Activated T-helper 1 cell treated with anti-CD3 and anti-CD28 coated beads, Interleukin-2, amount 50 U/mL, for 16 hours (primary cell): ENCODE results near the gene CACNA2D1.

Source experiments
- DNase-seq, 2 donors: peaks; one replicate each; pipeline ENCODE4 v3.0.0-alpha.2; 2020; ENCODE audit warnings: low read depth in 1 of 2, low spot score in 1 of 2

The CACNA2D1 gene

DNA sequence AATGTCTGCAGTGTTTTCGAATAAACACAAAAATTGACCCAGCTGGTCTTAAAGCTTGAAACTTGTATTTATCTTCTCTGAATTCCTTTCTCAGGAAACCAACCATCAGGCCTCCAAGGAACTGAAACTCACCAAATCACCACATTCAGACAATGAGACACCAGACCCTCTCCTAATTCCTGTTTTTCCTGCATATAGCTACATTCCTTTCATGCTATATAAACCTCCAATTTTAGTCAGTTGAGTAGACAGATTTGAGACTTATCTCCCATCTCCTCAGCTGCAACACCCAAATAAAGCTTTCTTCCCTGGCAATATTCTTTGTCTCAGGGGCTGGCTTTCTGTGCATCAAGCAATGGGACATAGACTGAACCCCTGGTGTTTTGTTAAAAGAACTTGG, 317.0 kb downstream of the CACNA2D1 start:
- DNase-seq = no peak

DNA sequence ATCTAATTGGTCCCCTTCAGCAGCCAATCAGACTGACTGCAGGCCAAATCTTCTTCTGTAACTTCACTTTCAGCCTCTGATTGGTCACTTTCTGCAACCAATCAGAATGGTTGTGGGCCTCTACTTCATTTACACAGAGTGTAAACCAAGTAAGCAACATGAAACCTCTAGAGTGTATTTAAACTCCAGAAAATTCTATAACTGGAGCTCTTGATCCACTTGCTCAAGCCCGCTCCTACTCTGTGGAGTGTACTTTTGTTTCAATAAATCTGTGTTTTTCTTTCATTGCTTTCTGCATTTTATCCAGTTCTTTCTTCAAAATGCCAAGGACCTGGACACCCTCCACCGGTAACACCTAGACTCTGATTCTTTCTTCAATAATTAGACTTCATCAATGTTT, 319.1 kb downstream of the CACNA2D1 start:
- DNase-seq = no peak

DNA sequence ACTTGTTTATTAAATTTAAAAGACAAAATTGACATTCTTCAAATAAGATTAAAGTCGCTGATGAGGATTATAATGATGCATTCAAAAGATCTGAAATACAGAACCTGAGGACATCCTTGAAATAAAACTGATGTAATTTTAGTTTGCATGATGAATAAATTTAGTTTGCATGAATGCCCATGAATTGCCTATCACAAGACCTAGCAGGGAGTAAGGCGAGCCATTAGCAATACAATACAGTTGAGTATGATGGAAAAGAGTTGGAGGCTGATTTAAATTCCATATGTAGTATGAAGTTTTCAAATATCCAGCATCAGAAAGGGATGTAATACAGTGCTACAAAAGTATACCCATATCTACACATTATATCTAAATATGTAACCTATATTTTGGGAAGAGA, 321.3 kb downstream of the CACNA2D1 start:
- no peak for DNase-seq

DNA sequence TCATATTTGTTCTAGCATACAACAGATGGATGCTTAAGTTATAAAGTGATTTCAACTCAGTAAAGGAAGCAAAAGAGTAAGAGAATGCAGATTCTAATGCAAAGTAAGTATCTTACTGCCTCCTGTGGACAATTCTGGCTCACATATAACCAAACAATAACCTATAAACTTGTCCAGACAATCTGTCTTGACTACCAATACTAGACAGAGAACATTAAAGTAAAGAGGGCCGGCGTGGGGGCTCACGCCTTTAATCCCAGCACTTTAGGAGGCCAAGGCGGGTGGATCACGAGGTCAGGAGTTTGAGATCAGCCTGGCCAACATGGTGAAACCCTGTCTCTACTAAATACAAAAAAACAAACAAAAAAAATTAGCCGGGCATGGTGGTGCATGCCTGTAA, 329.3 kb downstream of the CACNA2D1 start:
- no peak for DNase-seq

DNA sequence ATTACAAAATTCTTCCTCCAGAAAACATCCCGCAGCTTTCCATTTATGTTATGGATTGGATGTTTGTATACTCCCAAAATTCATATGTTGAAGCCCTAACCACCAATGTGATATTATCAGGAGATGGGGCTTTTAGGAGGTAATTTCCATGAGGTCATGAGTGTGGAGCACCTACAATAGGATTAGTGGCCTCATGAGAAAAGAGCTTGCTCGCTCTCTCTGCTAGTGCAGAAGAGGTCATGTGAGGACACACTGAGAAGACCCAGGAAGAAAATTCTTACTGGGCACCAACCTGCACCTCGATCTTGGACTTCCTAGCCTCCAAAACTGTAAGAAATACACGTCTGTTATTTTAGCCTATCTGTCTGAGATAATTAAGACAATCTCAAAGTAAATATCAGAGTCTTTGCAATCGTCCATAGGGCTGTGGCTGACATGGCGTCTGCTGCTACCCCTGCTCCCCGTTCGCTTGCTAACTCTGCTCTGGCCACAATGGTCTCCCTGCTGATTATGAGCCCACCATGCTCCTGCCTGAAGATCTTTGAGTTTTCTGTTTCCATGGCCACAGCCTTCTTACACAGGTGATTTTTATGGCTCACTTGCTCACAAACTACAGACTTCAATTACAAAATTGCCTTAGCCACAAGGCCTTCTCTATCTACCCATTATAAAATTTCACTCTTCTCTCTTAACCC, 333.3 kb downstream of the CACNA2D1 start:
- no peak for DNase-seq

DNA sequence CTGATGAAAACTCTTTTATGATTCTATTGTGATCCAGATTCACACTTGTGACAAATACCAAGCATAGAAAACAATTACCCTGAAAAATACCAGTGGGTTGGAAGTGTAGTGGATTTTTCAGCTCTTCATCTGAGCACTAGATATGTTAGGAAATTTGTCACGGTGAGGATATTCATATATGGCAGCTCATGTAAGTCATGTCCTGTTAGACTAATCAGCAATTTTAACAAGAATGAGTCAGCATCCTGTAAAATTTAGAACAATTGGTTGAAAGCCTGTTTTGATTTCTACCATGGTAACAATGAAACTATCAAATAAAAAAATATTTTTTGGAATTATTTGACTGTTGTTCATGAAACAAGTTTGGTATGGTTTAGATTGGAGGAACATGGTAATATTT, 334.3 kb downstream of the CACNA2D1 start:
- no peak for DNase-seq

DNA sequence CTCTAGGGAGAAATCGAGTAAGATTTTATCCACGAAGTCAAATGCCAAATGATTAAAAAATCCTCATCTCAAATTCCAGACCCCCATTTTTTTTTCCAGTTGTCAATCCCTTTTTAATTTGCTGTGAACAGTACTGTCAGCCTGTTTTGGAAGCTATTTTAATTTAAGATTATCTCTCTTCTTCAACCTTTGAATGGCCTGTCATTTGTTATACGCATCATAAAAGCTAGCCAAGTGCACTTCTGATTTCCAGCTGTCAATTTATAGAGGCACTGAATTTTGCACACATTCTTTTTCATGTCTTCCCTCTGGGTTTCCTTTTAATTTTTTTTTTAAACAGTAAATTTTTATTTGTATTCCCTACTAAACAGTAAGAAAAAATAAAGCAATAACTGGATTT, 337.4 kb downstream of the CACNA2D1 start:
- no peak for DNase-seq

DNA sequence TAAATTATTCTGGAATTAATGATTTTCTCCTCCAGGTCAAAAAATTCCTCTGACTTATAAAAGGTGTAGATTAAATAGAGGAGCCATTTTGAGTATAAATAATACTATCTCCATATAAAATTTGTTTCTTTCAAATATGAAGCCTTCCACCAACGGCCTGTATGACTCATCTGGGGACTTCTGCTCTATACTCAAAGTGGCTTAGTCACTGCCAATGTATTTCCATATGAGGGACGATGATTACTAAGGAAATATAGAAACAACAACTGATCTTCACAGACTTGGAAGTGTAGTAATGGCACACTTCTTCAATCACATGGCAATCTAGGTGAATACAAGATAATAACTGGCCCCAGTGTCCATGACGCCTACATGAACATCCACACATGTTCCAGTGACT, 338.1 kb downstream of the CACNA2D1 start:
- DNase-seq = no peak

DNA sequence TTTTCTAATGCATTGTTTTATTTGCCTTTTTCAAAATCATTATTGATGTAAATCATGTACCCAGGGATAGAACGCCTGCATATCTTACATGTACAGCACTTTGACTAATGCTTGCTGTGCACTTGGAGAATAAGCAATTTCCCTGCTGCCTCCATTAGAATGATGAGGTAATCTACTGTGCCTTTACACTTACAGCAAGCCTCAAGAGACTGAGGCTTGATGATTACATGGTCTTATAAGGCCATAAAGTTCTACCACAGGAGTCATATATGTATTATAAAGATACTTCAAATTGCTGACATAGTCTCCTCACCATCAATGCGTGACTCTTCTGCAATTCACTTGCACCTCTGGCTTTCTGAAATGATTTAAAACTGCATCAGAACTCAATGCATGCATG, 345.2 kb downstream of the CACNA2D1 start:
- no peak for DNase-seq

DNA sequence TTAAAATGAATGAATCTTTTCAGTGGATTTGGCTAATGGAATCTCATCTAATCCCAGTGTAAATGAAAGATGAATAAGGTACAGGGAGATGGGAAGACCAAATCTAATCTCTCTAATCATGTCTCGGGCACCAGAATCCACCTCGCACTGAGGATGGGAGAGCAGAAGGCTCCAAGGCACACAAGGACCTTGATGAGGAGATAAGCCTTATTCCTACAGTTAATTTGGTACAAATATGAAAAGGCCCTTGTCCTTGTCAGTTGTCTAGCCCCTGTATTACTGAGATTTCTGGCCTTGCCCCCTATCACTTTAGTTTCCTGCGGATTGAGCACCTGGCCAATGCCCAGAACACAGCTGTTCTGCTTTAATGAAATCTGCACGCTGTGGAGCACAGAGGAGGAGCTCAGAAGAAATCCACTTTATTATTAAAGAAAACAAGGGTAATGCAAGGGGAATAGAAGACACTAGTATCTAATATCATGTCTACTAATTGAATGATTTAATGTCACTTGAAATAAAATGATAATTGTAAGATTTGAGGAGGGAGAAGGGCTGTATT, 352.4 kb downstream of the CACNA2D1 start:
- no peak for DNase-seq

DNA sequence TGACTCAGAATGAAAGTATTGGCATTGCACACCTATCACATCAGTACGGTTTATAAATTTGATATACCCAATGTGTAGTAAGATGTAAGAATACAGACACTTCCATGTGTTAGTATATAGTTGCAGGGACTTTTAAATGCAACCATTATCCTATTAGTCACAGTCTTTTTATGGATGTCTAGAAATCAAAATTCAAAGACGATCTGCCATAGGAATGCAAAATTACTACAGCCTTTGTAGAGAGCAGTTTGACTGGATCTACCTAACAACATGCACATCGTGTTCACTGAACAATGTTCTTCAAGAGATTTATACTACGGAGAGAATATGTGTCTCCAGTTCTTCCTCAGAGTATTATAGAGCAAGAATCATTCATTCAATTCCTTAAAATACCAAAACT, 356.5 kb downstream of the CACNA2D1 start:
- DNase-seq = no peak

DNA sequence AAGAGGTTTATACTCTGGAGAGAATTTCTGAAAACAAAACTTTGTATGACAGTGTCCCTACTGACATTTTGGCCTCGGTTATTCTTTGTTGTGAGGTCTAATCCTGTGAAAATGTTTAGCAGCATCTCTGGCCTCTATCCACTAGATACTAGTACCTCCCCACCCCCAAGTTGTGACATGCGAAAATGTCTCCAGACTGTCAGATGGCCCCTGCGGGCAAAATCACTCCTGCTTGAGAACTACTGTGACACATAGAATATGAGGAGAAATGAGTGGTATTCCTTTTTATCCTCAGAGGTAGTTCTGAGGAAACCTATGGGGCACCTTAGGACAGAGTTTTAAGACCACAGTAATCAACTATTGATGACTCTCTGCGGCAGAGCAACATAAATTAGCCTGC, 358.5 kb downstream of the CACNA2D1 start:
- no peak for DNase-seq

DNA sequence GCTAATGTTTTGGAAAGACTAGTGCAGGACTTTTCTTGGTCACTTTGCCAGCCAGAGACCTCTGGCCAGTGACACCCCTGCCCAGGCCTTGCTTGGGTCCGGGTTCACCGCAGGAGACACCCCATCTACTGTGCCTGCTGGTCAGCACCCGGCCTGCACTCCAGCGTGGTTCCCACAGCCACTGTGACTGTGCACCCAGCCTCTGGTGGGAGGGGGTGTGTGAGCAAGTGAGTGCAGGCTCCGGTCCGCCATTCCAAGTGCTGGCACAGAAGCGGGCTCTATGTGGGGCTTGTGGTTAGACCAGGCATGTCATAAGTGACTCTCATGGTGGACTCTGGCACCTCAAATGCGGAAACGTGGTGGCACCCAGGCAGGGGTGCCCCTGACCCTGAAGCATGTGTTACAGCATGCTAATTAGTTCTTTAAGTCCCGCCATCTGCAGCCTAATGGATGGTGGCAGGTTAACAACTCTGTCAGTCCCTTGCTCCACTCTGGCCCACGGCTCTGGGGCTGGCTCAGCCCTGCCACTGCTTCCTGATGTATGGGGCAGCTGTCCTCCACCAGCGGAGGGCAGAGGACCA, 361.8 kb downstream of the CACNA2D1 start:
- no peak for DNase-seq

DNA sequence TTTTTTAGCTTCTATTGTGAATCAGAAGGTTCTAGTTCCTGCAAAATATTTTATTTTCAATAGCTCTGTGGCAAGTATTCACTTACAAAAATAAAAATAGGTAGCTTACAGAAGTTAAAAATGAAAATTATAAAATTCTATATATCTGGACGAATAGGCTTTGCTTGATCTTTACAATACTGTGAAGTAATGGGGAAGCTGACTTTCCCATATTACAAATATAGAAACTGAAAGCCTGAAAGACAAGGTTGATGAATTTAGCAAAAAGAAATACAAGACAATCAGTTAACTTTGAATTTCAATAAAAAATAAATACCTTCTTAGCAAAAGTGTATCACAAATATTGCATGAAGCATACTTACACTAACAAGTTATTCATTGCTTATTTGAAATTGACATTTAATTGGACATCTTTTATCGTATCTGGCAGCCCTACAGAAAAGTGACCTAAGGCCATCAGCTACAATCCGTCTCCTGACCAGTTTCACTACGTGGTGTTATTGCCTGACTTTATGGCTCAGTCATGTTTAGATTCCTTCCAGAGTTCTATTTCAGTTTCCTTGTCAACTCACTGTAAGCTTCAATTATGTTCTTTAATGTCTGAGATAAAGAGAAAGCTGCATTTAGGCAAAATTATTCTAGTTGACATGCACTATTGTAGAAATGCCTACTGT, 363.2 kb downstream of the CACNA2D1 start:
- no peak for DNase-seq

DNA sequence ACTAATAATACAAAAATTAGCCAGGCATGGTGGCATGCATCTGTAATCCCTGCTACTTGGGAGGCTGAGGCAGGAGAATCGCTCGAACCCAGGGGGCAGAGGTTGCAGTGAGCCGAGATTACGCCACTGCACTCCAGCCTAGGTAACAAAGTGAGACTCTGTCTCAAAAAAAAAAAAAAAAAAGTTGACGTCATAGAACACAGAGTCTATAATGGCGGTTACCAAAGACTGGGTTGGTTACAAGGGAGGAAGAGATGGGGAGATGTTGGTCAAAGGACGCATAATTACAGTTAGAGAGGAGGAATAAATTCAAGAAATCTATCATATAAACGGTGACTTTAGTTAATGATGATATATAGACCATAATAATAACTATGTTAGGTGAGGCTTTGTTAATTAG, 364.1 kb downstream of the CACNA2D1 start:
- no peak for DNase-seq

DNA sequence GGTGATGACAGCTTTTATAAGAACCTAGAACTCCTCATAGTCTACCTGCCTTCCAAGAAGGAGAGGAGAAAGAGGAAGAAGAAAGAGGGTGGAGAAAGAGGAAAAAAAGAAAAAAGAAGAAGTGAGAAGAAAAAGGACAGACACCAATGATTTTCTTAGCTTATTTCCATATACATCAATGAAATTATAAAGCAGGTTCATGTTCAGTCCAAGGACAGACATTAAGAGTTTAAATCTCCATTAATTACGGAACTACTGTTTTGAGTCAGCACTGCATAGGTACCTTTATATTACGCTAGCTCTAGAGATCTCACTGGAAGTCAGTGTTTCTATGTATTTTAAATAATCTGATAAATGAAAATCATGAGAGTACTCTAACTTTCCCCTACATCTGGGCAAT, 364.8 kb downstream of the CACNA2D1 start:
- no peak for DNase-seq

DNA sequence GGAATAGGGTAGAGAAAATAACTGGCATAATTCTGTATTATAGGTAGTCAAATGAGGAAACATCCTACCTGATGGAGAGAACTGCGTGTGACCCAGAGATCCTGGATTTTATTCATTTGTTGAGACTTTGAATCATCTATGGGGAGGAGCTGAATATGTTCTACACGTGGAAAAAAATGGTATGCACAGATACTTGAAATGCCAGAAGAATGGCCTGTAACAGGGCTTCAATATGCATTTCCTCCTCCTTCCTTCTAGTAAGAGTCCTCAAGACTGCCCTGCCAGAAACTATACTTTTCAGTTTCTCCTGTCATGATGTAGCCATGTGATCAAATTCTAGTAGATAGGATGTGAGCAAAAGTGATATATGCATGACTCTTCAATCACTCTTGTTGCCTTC, 372.1 kb downstream of the CACNA2D1 start:
- DNase-seq = no peak

DNA sequence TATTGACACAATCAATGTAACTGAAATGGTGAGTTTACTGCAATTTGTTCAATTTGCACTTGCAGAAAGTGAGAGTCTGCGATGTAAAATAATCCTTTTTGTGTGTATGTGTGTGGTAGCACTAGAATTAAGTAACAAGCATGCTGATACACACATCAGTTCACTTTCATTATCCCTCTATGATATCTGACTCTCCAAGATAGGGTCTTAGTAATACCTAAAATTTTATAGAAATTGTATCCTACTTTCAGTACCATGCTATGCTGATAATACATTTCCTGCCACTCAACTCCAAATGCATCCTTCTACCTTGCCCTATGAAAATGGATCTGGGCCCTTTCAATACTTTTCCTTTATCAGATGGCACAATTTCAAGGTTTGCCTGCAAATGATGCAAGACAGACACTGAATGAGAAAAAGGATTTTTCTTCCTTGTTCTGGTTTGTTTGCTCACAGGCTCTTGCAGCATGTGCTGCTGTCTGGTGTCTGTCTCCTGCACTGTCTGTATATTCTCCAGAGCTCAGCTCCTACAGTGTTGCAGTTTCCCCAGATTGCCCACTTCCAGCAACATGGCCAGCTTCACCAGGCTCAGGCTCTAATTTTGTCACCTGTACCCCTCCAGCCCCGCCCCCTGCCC, 375.8 kb downstream of the CACNA2D1 start:
- no peak for DNase-seq

DNA sequence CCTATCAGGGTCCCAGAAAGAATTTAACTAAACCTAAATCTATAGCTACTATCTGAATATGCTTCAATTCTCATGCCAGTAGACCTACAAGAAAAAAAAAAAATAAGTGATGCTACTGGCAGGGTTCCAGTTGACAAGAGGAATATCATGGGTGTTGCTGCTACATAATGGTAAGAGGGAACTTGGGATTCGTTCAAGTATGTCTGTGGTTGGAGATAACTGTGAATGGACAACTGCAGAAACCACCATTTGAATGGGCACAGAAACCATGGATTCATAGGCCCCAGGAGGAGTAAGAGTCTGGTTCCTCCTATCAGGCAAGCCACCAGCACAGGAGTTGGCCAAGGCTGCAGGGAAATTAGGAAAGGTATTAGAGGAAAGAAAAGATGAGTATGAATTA, 386.1 kb downstream of the CACNA2D1 start:
- DNase-seq = no peak

DNA sequence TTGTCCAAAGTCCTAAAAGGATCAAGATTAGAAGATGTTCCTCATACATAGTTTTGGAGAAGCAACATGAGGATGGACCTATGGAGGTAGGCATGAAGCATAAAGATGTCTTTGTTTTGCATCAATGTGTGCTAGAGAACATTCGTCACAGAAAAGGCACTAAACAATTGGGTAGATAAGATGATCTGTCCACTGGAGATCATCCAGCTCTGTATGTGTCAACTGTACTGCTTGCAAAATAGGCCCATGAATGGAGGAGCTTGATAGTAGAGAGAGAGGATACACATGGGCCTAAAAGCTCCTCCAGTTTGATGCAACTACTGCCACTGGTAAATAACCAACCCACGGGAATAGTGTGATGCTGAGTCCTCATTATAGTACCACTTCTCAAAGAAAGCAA, 387.3 kb downstream of the CACNA2D1 start:
- no peak for DNase-seq

DNA sequence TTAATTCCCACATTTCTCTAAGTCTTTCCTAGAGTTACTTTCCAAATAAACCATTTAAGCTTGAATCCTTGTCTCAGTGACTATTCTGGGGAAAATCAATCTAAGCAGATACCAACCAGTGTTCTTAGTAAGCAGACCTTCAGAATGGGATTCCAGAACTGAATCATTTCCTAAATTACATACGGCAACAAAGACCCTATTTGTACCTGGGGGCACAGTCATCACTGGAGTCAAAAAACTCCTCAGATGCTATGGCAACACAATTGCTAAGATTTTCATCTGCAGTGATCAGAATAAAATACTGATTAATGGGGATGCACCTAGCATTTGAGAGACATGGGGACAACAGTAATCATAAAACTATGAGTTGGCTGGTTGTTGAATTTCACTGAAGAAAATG, 389.0 kb downstream of the CACNA2D1 start:
- DNase-seq = no peak

DNA sequence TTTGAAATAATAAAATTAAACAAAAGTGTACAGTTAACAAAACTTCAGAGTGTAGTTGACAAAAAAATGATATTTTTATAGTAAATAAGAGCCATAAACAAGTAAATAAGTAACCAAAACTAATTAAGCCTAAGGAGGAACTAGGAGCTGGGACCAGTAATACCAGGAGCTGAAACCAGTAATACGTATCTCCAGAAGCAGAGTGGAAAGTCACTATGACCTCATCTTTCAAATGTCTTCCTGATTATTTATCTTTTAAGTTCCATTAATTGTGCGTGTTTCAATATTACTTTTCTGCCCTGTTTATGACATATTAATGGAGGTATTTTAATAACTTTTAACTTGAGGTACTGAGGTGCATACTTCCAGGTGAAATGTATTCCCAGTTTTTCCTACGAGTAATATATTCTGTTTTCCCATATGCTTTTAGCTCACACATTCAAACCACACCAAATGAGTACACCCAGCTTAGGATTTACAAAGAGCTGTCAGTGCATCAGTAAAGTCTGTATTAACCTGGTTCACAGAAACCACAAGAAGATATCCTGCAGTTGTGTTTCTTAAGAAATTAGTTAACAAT, 390.0 kb downstream of the CACNA2D1 start:
- DNase-seq = no peak
